Body of pancreas (tissue), 4 donors: ENCODE measurements around the gene KLC3.

Source experiments
- POLR2A ChIP-seq, 3 donors: fragments of 450-650 bp; IDR thresholded peaks; one replicate each; pipeline ENCODE4 v1.6.1; 2016; ENCODE audit warnings: antibody characterized with exemption in 3 of 3, mild to moderate bottlenecking in 2 of 3
- TF ChIP-seq, protein P1 (sequence below), 7 experiments: fragments of 450-650 bp in 4 of 7; fragments of 200-600 bp in 3 of 7; sonication (generic) in 3 of 7; IDR thresholded peaks; one replicate each; pipeline ENCODE4 v1.5.1; 2016 to 2019; ENCODE audit warnings: antibody characterized with exemption in 7 of 7

DNA sequence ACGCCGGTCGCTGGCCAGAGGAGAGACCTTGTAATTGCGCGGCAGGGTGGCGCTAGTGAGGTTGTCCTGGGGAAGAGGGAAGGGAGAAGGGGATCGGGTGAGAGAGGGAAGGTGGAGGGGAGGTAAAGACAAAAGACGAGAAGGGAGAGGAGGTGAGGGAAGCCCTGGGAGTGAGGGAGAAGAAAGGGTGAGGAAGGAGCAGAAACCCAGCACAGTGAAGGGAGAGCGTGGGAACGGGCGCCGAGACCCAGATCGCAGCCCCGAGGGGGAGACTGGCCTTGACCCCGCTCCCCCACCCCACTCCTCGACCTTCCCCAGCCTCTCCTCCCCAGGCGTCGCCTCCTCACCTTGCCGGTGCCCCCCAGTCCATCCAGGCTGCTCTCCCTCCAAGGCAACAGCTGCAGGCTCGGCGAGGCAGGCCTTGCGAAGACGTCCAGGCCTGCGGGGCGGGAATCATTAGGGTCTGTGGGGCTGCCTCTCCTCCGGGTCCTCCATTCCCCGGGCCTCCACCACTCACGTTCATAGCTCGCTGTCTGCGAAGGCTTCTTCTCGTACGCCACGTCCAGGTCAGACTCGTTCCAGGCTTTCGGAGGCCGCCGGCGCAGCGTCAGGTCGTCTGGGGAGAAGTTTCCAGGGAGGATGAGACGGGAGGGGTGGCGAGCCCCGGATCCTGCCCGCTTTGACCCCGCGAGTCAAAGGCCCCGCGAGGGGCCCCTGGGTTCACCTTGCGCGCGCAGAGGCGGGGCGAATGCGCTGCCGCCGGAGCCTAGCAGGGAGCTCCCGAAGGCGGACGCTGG lies 55.5 kb downstream of the KLC3 start:
- TF ChIP-seq, protein P1, sequence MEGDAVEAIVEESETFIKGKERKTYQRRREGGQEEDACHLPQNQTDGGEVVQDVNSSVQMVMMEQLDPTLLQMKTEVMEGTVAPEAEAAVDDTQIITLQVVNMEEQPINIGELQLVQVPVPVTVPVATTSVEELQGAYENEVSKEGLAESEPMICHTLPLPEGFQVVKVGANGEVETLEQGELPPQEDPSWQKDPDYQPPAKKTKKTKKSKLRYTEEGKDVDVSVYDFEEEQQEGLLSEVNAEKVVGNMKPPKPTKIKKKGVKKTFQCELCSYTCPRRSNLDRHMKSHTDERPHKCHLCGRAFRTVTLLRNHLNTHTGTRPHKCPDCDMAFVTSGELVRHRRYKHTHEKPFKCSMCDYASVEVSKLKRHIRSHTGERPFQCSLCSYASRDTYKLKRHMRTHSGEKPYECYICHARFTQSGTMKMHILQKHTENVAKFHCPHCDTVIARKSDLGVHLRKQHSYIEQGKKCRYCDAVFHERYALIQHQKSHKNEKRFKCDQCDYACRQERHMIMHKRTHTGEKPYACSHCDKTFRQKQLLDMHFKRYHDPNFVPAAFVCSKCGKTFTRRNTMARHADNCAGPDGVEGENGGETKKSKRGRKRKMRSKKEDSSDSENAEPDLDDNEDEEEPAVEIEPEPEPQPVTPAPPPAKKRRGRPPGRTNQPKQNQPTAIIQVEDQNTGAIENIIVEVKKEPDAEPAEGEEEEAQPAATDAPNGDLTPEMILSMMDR (IDR thresholded peaks at IDR 0.05) = no peak
- no peak for TF ChIP-seq POLR2A (IDR thresholded peaks at IDR 0.05)
